ENCODE data around the gene PLEKHH2.

The PLEKHH2 gene

DNA sequence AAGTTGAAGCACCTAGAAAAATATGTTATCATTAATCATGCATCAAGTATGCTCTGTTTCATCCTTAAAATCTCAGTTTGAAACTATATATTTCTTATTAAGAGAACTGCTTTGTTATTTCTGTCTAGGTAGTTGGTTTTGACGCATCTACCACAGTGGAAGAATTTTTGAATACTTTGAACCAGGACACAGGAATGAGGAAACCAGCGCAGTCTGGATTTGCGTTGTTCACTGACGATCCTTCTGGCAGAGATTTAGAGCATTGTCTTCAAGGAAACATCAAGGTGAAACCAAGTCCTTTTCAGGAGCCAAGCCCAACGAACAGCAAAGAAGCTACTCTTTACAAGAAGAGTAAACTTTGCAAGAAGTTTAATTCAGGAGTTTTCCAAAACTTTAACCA lies 106.6 kb downstream of the PLEKHH2 start:
- H3K4me3 ChIP-seq (replicated peaks; ENCODE audit: low read depth, low read length), result no peak overlapping the region
- no peak for DNase-seq (ENCODE audit: extremely low read depth, low read depth)
- TF ChIP-seq, protein P1, sequence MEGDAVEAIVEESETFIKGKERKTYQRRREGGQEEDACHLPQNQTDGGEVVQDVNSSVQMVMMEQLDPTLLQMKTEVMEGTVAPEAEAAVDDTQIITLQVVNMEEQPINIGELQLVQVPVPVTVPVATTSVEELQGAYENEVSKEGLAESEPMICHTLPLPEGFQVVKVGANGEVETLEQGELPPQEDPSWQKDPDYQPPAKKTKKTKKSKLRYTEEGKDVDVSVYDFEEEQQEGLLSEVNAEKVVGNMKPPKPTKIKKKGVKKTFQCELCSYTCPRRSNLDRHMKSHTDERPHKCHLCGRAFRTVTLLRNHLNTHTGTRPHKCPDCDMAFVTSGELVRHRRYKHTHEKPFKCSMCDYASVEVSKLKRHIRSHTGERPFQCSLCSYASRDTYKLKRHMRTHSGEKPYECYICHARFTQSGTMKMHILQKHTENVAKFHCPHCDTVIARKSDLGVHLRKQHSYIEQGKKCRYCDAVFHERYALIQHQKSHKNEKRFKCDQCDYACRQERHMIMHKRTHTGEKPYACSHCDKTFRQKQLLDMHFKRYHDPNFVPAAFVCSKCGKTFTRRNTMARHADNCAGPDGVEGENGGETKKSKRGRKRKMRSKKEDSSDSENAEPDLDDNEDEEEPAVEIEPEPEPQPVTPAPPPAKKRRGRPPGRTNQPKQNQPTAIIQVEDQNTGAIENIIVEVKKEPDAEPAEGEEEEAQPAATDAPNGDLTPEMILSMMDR (IDR thresholded peaks at IDR 0.05; ENCODE audit: low read depth, low read length, missing control alignments), result no peak

DNA sequence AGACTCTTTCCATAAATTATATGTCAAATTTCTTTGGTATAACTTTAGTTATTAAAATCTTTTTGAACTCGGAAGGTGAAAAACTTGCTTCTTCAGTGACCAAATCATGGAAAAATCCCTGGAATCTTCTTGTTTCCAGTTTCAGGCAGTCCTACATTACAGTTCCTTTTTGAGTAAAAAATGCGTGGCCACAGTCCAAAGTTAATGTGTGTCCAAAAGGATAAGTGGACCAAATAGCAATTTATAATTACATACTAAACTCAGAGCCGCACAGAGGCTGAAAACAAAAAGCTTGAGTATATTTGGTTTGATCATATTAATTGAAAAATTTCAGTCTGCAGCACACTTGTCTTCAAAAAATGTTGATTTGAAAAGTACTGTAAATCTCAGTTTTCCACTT lies 108.4 kb downstream of the PLEKHH2 start:
- no peak overlapping the region for H3K4me3 ChIP-seq (replicated peaks; ENCODE audit: low read depth, low read length)
- TF ChIP-seq, protein P1 (IDR thresholded peaks at IDR 0.05; ENCODE audit: low read depth, low read length, missing control alignments), result no peak
- DNase-seq (ENCODE audit: extremely low read depth, low read depth), result no peak

DNA sequence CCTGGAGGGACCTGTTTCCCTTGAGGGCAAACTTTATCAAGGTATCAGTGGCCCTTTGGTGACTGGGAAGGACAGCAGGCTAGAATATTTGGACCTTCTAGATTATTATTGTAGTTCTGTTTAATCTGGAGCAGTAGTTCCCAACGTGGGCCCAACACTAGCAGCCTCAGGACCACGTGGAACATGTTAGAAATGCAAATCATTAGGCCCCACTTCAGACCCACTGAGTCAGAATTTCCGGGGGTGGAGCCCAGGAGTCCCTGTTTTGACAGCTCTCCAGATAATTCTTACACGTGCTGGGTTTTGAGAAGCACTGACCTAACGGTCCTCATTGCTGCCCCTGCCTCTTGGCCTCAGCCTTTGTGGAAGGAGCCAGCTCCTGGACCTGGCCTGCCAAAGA lies 111.3 kb downstream of the PLEKHH2 start:
- DNase-seq (ENCODE audit: extremely low read depth, low read depth), result no peak
- TF ChIP-seq, protein P1 (IDR thresholded peaks at IDR 0.05; ENCODE audit: low read depth, low read length, missing control alignments), result no peak
- H3K4me3 ChIP-seq (replicated peaks; ENCODE audit: low read depth, low read length), result no peak overlapping the region

DNA sequence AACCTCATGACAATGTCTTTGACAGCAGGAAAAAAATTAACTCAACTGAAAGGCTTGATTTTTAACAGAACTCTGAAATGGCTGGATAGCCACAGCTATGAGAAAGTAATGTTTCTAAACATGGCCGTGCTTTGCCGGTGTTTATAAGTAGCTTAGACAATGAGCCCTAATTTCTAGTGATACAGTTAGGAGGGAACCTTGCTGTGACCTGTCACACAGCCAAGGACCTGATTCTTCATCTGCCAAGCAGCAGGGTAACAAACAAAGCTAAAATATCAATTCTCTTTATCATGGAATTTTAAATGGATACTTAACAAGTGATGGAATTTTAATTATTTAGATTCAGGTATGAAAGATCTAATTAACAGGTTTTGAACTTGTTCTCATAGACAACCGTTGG lies 112.5 kb downstream of the PLEKHH2 start:
- TF ChIP-seq, protein P1 (IDR thresholded peaks at IDR 0.05; ENCODE audit: low read depth, low read length, missing control alignments), result no peak
- DNase-seq (ENCODE audit: extremely low read depth, low read depth), result no peak
- no peak overlapping the region for H3K4me3 ChIP-seq (replicated peaks; ENCODE audit: low read depth, low read length)

DNA sequence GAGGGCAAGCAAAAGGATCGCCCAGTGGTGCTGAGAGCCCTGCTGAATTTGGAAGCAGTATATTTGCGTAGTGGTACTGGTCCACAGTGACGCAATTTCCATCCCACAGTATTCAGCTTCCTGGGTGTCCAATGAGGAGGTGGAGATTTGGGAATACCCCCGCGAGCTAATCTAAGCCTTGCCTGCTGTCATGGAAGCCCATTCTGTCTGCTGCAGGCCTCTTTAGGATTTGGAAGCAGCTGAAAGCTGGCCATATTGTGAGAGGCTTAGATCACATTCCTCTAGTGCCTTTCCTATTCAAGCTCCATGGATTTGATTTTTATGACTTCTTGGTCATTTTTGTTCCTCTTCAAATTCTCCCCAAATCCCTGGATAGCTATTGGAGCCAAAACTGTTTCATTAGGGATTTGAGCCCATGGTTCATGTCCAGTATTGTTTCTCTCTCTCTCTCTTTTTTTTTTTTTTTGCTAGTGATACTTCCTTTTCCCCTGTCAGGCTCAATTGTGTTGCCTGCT lies 114.5 kb downstream of the PLEKHH2 start:
- no peak for DNase-seq (ENCODE audit: extremely low read depth, low read depth)
- no peak overlapping the region for H3K4me3 ChIP-seq (replicated peaks; ENCODE audit: low read depth, low read length)
- TF ChIP-seq, protein P1 (IDR thresholded peaks at IDR 0.05; ENCODE audit: low read depth, low read length, missing control alignments), result no peak

DNA sequence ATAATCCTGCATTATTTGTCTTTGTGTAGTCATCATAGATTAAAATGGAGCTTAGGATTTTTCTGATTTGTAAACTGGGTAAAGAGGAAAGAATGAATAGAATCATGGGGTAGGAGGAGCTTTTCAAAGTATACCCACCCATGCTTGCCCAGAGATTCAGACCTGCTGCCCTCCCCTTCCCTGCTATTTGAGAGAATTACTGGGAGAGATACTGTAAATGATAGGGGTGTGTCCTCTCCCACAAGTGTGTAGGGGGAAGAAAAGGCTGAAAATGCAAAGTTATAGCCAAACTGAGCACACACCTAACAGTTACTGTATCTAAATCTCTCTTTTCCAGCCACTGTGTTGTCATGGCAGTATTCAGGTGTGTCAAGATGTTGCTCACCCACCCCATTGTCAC lies 115.2 kb downstream of the PLEKHH2 start:
- TF ChIP-seq, protein P1 (IDR thresholded peaks at IDR 0.05; ENCODE audit: low read depth, low read length, missing control alignments), result no peak
- no peak overlapping the region for H3K4me3 ChIP-seq (replicated peaks; ENCODE audit: low read depth, low read length)
- DNase-seq (ENCODE audit: extremely low read depth, low read depth), result no peak

DNA sequence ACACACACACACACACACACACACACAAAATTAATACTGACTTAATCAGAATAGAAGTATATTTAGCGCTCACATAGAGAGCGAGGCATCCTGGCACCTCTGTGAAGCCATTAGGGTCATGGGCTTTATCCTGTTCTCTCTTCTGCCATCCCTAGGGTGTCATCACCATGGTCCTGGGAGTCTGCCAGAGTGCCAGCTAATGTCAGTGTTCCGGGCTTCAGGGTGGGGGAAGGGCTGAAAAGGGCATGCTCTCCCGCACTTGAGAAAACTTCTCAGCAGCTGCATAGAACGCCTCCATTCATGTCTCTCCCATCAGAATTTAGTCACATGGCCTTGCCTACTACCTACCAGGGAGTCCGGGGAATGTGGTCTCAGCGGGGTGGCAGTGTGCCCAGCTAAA lies 117.1 kb downstream of the PLEKHH2 start:
- TF ChIP-seq, protein P1 (IDR thresholded peaks at IDR 0.05; ENCODE audit: low read depth, low read length, missing control alignments), result no peak
- DNase-seq (ENCODE audit: extremely low read depth, low read depth), result no peak
- no peak overlapping the region for H3K4me3 ChIP-seq (replicated peaks; ENCODE audit: low read depth, low read length)
